Upper lobe of left lung (tissue), 4 donors: ENCODE measurements around the gene ZNF70.

Experiments used
- EP300 ChIP-seq, 4 donors: sonication (generic); formaldehyde crosslinking; IDR thresholded peaks; one replicate each; pipeline ENCODE4 v1.5.1; 2017; ENCODE audit warnings: antibody characterized with exemption in 4 of 4, control low read depth in 2 of 4
- POLR2A ChIP-seq, 4 donors: fragments of 450-650 bp; IDR thresholded peaks; one replicate each; pipeline ENCODE4 v1.5.1; 2016 to 2017; ENCODE audit warnings: antibody characterized with exemption in 4 of 4, mild to moderate bottlenecking in 2 of 4
- POLR2AphosphoS5 ChIP-seq, 2 donors: sonication (generic); formaldehyde crosslinking; IDR thresholded peaks; one replicate each; pipeline ENCODE4 v1.5.1; 2017; ENCODE audit warnings: antibody characterized with exemption in 2 of 2
- TF ChIP-seq, protein P1 (sequence below), 6 experiments: fragments of 450-650 bp in 4 of 6; fragments of 200-600 bp in 2 of 6; sonication (generic) in 2 of 6; IDR thresholded peaks; one replicate each; pipeline ENCODE4 v1.5.1; 2016 to 2019; ENCODE audit warnings: antibody characterized with exemption in 6 of 6

DNA sequence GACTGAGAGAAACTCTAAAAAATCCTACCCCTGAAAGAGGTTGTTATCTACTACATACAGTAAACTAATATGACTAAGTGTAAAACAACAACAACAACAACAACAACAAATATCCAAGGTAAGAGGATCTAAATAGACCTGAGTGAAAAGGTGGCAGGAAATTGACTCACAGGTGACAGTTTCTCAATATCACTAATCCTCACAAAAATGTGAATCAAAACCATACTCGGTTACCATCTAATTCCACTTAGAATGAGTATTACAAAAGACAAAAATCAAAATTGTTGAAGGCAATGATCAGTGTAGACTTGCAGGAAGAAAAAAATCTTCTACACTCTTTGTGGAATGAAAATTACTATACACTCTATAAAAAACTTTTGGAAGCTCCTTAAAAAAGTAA lies 42.6 kb downstream of the ZNF70 start:
- TF ChIP-seq POLR2A (IDR thresholded peaks at IDR 0.05) (no peak), POLR2AphosphoS5 (IDR thresholded peaks at IDR 0.05) (no peak), EP300 (IDR thresholded peaks at IDR 0.05) (no peak)
- TF ChIP-seq, protein P1, sequence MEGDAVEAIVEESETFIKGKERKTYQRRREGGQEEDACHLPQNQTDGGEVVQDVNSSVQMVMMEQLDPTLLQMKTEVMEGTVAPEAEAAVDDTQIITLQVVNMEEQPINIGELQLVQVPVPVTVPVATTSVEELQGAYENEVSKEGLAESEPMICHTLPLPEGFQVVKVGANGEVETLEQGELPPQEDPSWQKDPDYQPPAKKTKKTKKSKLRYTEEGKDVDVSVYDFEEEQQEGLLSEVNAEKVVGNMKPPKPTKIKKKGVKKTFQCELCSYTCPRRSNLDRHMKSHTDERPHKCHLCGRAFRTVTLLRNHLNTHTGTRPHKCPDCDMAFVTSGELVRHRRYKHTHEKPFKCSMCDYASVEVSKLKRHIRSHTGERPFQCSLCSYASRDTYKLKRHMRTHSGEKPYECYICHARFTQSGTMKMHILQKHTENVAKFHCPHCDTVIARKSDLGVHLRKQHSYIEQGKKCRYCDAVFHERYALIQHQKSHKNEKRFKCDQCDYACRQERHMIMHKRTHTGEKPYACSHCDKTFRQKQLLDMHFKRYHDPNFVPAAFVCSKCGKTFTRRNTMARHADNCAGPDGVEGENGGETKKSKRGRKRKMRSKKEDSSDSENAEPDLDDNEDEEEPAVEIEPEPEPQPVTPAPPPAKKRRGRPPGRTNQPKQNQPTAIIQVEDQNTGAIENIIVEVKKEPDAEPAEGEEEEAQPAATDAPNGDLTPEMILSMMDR (IDR thresholded peaks at IDR 0.05): no peak
